GM12878 (cell line): ENCODE measurements around the gene HMCN2. TPM values are rescaled to one million over a fixed set of nuclear protein-coding genes. Genes with fewer than 3 reads are reported as not detected.

Experiments
- ATAC-seq: fragments of 200-7000 bp; cut with Tn5 transposase; 3 replicates; pipeline ENCODE4 v1.9.1; 2020; ENCODE audit warnings: mild to moderate bottlenecking, moderate library complexity
- BruUV-seq: library from RNA; stranded (reverse); fragments of 400-500 nt; replicated peaks from 2 replicates; lab custom pipeline; 2021; lab: Mats Ljungman, UMichigan
- CTCF ChIA-PET: fragments of 300-600 bp; sonication (Branson Sonifier 250); formaldehyde crosslinking; extraction: SDS; loops from one replicate; lab custom pipeline; 2021; ENCODE audit warnings: inconsistent platforms; lab: Yijun Ruan, JAX
- POLR2A ChIA-PET: fragments of 350-600 bp; formaldehyde crosslinking; extraction: SDS; loops from one replicate; lab custom pipeline; 2021; ENCODE audit warnings: inconsistent platforms; lab: Charles Lee
- RAD21 ChIA-PET: fragments of 300-600 bp; sonication (Branson Sonifier 250); formaldehyde crosslinking; loops from one replicate; lab custom pipeline; 2023; ENCODE audit warnings: antibody characterized with exemption; ENCODE audit not compliant: unreplicated experiment; lab: Charles Lee
- SMC1A ChIA-PET: fragments of 300-600 bp; sonication (Branson Sonifier 250); formaldehyde crosslinking; loops from one replicate; lab custom pipeline; 2023; ENCODE audit not compliant: unreplicated experiment, uncharacterized antibody; lab: Charles Lee
- DNase-seq: peaks from one replicate; pipeline ENCODE4 v3.0.0-alpha.2; 2011; ENCODE audit warnings: low read depth, low spot score
- FAIRE-seq: peaks from 3 replicates; lab custom pipeline; 2011; peaks lifted over from hg19 to GRCh38; lab: Jason Lieb, UNC
- H2AFZ ChIP-seq: 2 replicates; pipeline ENCODE4 v1.6.0; 2011; ENCODE audit warnings: low read depth, low read length, control low read depth; ENCODE audit not compliant: control insufficient read depth
- H3K27ac ChIP-seq: 2 replicates; pipeline ENCODE4 v1.5.1; 2011; ENCODE audit warnings: control low read depth; ENCODE audit not compliant: control insufficient read depth, insufficient read depth
- H3K27me3 ChIP-seq, 2 experiments: replicated peaks in 1 of 2; 2 replicates each; pipeline versions ENCODE4 v1.6.0 to v1.6.1; 2011; ENCODE audit warnings: low read length in 1 of 2; ENCODE audit not compliant: control insufficient read depth in 2 of 2, insufficient read depth in 2 of 2
- H3K36me3 ChIP-seq, 2 experiments: 2 replicates each; pipeline ENCODE4 v1.5.1; 2011; ENCODE audit warnings: low read length in 1 of 2; ENCODE audit not compliant: control insufficient read depth in 2 of 2, insufficient read depth in 2 of 2
- H3K4me1 ChIP-seq: 2 replicates; pipeline ENCODE4 v1.6.1; 2011; ENCODE audit warnings: mild to moderate bottlenecking, low read length, moderate library complexity, mixed read lengths; ENCODE audit not compliant: control insufficient read depth, insufficient read depth
- H3K4me2 ChIP-seq: 2 replicates; pipeline ENCODE4 v1.6.0; 2011; ENCODE audit warnings: control low read depth; ENCODE audit not compliant: control insufficient read depth, insufficient read depth
- H3K4me3 ChIP-seq: fragments of 200-600 bp; sonication (generic); 2 replicates; pipeline ENCODE4 v1.5.1; 2016
- H3K79me2 ChIP-seq: 2 replicates; pipeline ENCODE4 v1.6.0; 2011; ENCODE audit warnings: low read length; ENCODE audit not compliant: control insufficient read depth, insufficient read depth
- H3K9ac ChIP-seq: 2 replicates; pipeline ENCODE4 v1.8.0; 2011; ENCODE audit warnings: low read length, control low read depth, mixed read lengths; ENCODE audit not compliant: control insufficient read depth, insufficient read depth
- H3K9me3 ChIP-seq: replicated peaks from 3 replicates; pipeline ENCODE4 v1.5.1; 2011; ENCODE audit warnings: mild to moderate bottlenecking, low read length; ENCODE audit not compliant: control insufficient read depth, insufficient read depth
- H4K20me1 ChIP-seq: 2 replicates; pipeline ENCODE4 v1.6.0; 2011; ENCODE audit not compliant: control insufficient read depth, insufficient read depth
- BCL3 ChIP-seq: IDR thresholded peaks from 2 replicates; pipeline ENCODE4 v1.6.1; 2011; ENCODE audit warnings: borderline replicate concordance, low read depth, mild to moderate bottlenecking, moderate library complexity, low read length; ENCODE audit not compliant: insufficient read depth, poor library complexity, severe bottlenecking
- CTCF ChIP-seq, 3 experiments: IDR thresholded peaks in 2 of 3; conservative IDR thresholded peaks in 1 of 3; 2 replicates each; pipeline ENCODE4 v1.5.1; 2011; ENCODE audit warnings: low read depth in 3 of 3, low read length in 3 of 3, mild to moderate bottlenecking in 3 of 3, control low read depth in 2 of 3, moderate library complexity in 2 of 3, inconsistent platforms in 1 of 3, mixed read lengths in 1 of 3; ENCODE audit not compliant: control insufficient read depth in 2 of 3, insufficient read depth in 1 of 3; ENCODE audit errors: extremely low read depth in 1 of 3
- ELK1 ChIP-seq: IDR thresholded peaks from 2 replicates; pipeline ENCODE4 v1.6.1; 2012; ENCODE audit warnings: low read depth, low read length, improper control_type of control experiment
- POLR2AphosphoS5 ChIP-seq: IDR thresholded peaks from 2 replicates; pipeline ENCODE4 v1.6.1; 2011; ENCODE audit warnings: mild to moderate bottlenecking, low read length, inconsistent platforms
- RB1 ChIP-seq: fragments of 450-650 bp; formaldehyde crosslinking; IDR thresholded peaks from 2 replicates; pipeline ENCODE4 v1.6.1; 2017; ENCODE audit warnings: mild to moderate bottlenecking, borderline replicate concordance
- SREBF1 ChIP-seq: IDR thresholded peaks from 2 replicates; pipeline ENCODE4 v1.6.1; 2012; ENCODE audit warnings: mild to moderate bottlenecking, low read length
- ZBTB4 ChIP-seq: fragments of 450-650 bp; formaldehyde crosslinking; IDR thresholded peaks from 2 replicates; pipeline ENCODE4 v1.4.0; 2022; ENCODE audit warnings: mild to moderate bottlenecking, moderate library complexity
- WGBS: methylation state at CpG from one replicate; pipeline ENCODE4 v1.1.6; 2016; ENCODE audit warnings: low lambda C conversion rate; ENCODE audit not compliant: insufficient replicate concordance, insufficient coverage; ENCODE audit errors: missing lambda C conversion rate; 5-methylcytosine and 5-hydroxymethylcytosine counted together
- in situ Hi-C: fragments of 300-500 bp; cut with MboI; formaldehyde crosslinking; loops from 9 replicates; pipeline ENCODE4 v1.14.3; 2018; ENCODE audit warnings: mixed read lengths
- intact Hi-C: fragments of 100-400 bp; cut with micrococcal nuclease; formaldehyde crosslinking; loops from one replicate; pipeline ENCODE4 v1.14.2; 2022; ENCODE audit not compliant: unreplicated experiment
- polyA plus RNA-seq, 11 experiments: library from polyadenylated mRNA; depleted of rRNA in 4 of 11; unstranded in 6 of 11; stranded (reverse) in 5 of 11; fragments of >200 nt; fragmentation: Nextera tagmentation in 4 of 11; fragmentation: Illumina TruSeq in 1 of 11; extraction: Ambion mirVana in 4 of 11; extraction: Trizol in 1 of 11; gene quantifications; 1 replicate in 1 of 11; 2 replicates in 10 of 11; pipeline versions ENCODE4 v1.2.1 to v1.2.3, GENCODE V29; 2011 to 2016; ENCODE audit warnings: inconsistent platforms in 2 of 11, missing spikeins in 2 of 11, low read depth in 1 of 11
- total RNA-seq, 4 experiments: library from RNA; depleted of rRNA in 3 of 4; stranded (reverse); fragments of >200 nt in 3 of 4; fragmentation: Illumina TruSeq in 1 of 4; extraction: Trizol in 1 of 4; gene quantifications; 2 replicates each; pipeline versions ENCODE4 v1.2.1 to v1.2.3, GENCODE V29; 2013 to 2021

Gene HMCN2
- total and polyA plus RNA-seq, 10 of the 15 experiments (the other 5 are each of a cell fraction or from before 2014, with no cell fraction given): 0.04 TPM; not detected in 9

DNA sequence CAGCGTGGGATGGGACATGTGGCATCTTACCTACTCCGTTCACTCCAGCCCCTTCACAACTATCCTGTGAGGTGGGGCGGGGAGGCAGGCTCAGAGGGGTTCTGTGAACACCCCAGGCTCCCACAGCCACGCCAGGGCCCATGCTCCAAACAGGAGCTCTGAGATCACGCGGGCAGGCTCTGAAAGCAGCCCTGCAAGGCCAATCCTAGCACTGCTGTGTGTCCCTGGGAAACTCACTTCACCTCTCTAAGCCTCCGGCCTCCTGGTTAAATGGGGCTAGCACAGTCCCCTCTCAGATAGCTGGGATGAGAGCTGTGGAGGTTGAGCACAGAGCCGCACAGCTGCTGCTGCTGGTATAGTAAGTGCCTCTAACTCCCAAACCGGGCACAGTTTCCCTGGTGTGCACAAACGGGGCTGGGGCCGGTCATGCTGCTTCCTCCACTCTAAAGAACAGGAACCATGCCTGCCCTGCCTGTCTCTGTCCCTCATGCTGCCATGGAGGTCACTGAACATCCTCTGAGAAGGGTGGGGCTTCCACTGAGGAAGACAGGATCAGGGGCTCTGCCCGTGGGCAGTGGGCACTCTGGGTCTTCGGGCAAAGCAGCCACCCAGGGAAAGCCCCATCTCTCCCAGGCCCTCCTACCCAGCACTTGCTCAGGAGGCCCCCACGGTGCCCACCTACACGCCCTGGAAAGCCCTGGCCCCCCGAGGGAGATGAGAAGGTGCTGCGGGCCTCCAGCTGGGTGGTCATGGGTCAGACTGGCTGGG, 166.2 kb downstream of the HMCN2 start (continued):
- TF ChIP-seq ZBTB4 (CRISPR knock-in tag): no peak

- POLR2A ChIA-PET: no interaction called here
- H3K9me3 ChIP-seq: no peaks in the 10 kb centered on the region
- SMC1A ChIA-PET: no interaction called here
Measured at GRCh38 chr9:130432362-130432761, 166.8 kb downstream of the HMCN2 start.

More at GRCh38 chr9:130432362-130432761, 166.8 kb downstream of the HMCN2 start:
- no peak for TF ChIP-seq BCL3
- no peak for TF ChIP-seq RB1
- TF ChIP-seq ELK1: no peak
- TF ChIP-seq SREBF1: no peak
- TF ChIP-seq CTCF (IDR thresholded peaks at IDR 0.05 in 2 of 3, conservative IDR thresholded peaks at IDR 0.05 in 1 of 3; ENCODE audit: control insufficient read depth in 2 of 3, extremely low read depth in 1 of 3, insufficient read depth in 1 of 3, low read depth in 3 of 3, low read length in 3 of 3): no peak; a peak in 1 of 6 replicates
- no peak for TF ChIP-seq POLR2AphosphoS5
- WGBS: 8% methylated on average over 10 of the region's 11 CpGs
- no peak overlapping the region for H3K27ac ChIP-seq
- no peaks in the 10 kb centered on the region for H3K36me3 ChIP-seq
- no peaks in the 10 kb centered on the region for H4K20me1 ChIP-seq
- no peak overlapping the region for H3K9ac ChIP-seq
- no peak overlapping the region for H3K4me3 ChIP-seq
- intact Hi-C loops (no loop called here), in situ Hi-C loops (no loop called here)
- CTCF ChIA-PET: no interaction called here
- DNase-seq (no peak), FAIRE-seq (no peak), ATAC-seq (no peak)
- no peaks in the 10 kb centered on the region for H3K79me2 ChIP-seq
- H3K4me2 ChIP-seq: no peak overlapping the region
- BruUV-seq: no TSS peak
- no peak overlapping the region for H2AFZ ChIP-seq
- RAD21 ChIA-PET: interaction anchor here (0.7 kb wide), 1 partner anchor 297 kb away, joined by 3 read pairs; no protein-coding TSS in a partner anchor
- H3K4me1 ChIP-seq: no peaks in the 10 kb centered on the region
- peaks cover 1 to 4% of the 10 kb centered on the region in 2 experiments; a peak in 3 of 4 replicates for H3K27me3 ChIP-seq
